ENCODE data around the gene CTF1. TPM values are rescaled to one million over a fixed set of nuclear protein-coding genes. Genes with fewer than 3 reads are reported as not detected.
A peak's percentile ranks its signal among the peaks of the same experiment; 100 is the strongest.
"Not testable (repeated sequence)": the region's sequence is repeated elsewhere in the genome, so short reads cannot be mapped to it uniquely, and the experiment has no call there.

CTF1 gene
- total RNA-seq, 6 donors from 2014 or later: 4.2 to 14.5 (median 7.1) TPM

GRCh38 chr16:30887927-30888326 lies 8.5 kb upstream of the CTF1 start:
- no peaks in the 10 kb centered on the region for H3K9me3 ChIP-seq
- ATAC-seq (ENCODE audit: low FRiP score in 2 of 2) (no peak), DNase-seq (no peak)
- H3K27ac ChIP-seq: no peak overlapping the region
- H3K4me3 ChIP-seq: no peak overlapping the region
- WGBS, 2 donors: 88 to 93% methylated on average over 9 of the region's 9 CpGs
- peaks cover 0 to 69% (median 27%) of the 10 kb centered on the region in 4 donors for H3K36me3 ChIP-seq
- no peaks in the 10 kb centered on the region for H3K27me3 ChIP-seq
- TF ChIP-seq POLR2AphosphoS5 (IDR thresholded peaks at IDR 0.05) (no peak), CTCF (IDR thresholded peaks at IDR 0.05) (no peak), EP300 (IDR thresholded peaks at IDR 0.05) (no peak), POLR2A (IDR thresholded peaks at IDR 0.05) (no peak)
- H3K4me1 ChIP-seq: peaks cover 6 to 11% (median 7%) of the 10 kb centered on the region in 4 donors

- no peak for DNase-seq
These were observed 7.4 kb upstream of the CTF1 start for GRCh38 chr16:30888856-30889499.

GRCh38 chr16:30889721-30890120 lies 6.7 kb upstream of the CTF1 start:
- Histone ChIP-seq H3K9me3 (no peaks in the 10 kb centered on the region), H3K4me1 (peaks cover 14 to 26% (median 18%) of the 10 kb centered on the region in 4 donors), H3K36me3 (peaks cover 0 to 68% (median 27%) of the 10 kb centered on the region in 4 donors), H3K4me3 (no peak overlapping the region), H3K27me3 (no peaks in the 10 kb centered on the region), H3K27ac (no peak overlapping the region)
- TF ChIP-seq EP300 (IDR thresholded peaks at IDR 0.05) (no peak), POLR2AphosphoS5 (IDR thresholded peaks at IDR 0.05) (no peak), CTCF (IDR thresholded peaks at IDR 0.05) (no peak), POLR2A (IDR thresholded peaks at IDR 0.05) (no peak)
- no peak for ATAC-seq (ENCODE audit: low FRiP score in 2 of 2)
- DNase-seq: no peak
- 89 to 95% methylated on average over 5 of the region's 5 CpGs for WGBS, 2 donors

More at GRCh38 chr16:30888856-30889499, 7.4 kb upstream of the CTF1 start:
- 91 to 92% methylated on average over 4 to 7 of the region's 8 CpGs for WGBS, 2 donors
- peaks cover 0 to 69% (median 27%) of the 10 kb centered on the region in 4 donors for H3K36me3 ChIP-seq
- H3K4me3 ChIP-seq: no peak overlapping the region
- H3K9me3 ChIP-seq: no peaks in the 10 kb centered on the region
- ATAC-seq (ENCODE audit: low FRiP score in 2 of 2): no peak
- H3K27ac ChIP-seq: no peak overlapping the region
- H3K4me1 ChIP-seq: peaks cover 12 to 19% (median 13%) of the 10 kb centered on the region in 4 donors
- TF ChIP-seq CTCF (IDR thresholded peaks at IDR 0.05) (no peak), POLR2A (IDR thresholded peaks at IDR 0.05) (no peak), EP300 (IDR thresholded peaks at IDR 0.05) (no peak), POLR2AphosphoS5 (IDR thresholded peaks at IDR 0.05) (no peak)
- H3K27me3 ChIP-seq: no peaks in the 10 kb centered on the region

- not testable (repeated sequence) for H3K27ac ChIP-seq
These were observed 5.2 kb upstream of the CTF1 start for GRCh38 chr16:30891043-30891823.

GRCh38 chr16:30892670-30893416 lies 3.6 kb upstream of the CTF1 start:
- peaks cover 0 to 38% (median 21%) of the 10 kb centered on the region in 4 donors for H3K36me3 ChIP-seq
- no peaks in the 10 kb centered on the region for H3K9me3 ChIP-seq
- WGBS, 2 donors: 62 to 77% methylated on average over 16 to 18 of the region's 20 CpGs
- ATAC-seq (ENCODE audit: low FRiP score in 2 of 2) (no peak), DNase-seq (peak in 1 of 2 donors; percentile 70)
- peak overlapping the region; percentile 95 to 99 (median 97) for H3K27ac ChIP-seq
- peaks cover 28 to 48% (median 40%) of the 10 kb centered on the region in 4 donors for H3K4me1 ChIP-seq
- no peak for TF ChIP-seq CTCF (IDR thresholded peaks at IDR 0.05)
- TF ChIP-seq EP300 (IDR thresholded peaks at IDR 0.05): no peak
- TF ChIP-seq POLR2AphosphoS5 (IDR thresholded peaks at IDR 0.05): no peak
- no peak for TF ChIP-seq POLR2A (IDR thresholded peaks at IDR 0.05)
- H3K27me3 ChIP-seq: no peaks in the 10 kb centered on the region
- peak overlapping the region in 3 of 4 donors; percentile 73 to 84 (median 74) for H3K4me3 ChIP-seq

More at GRCh38 chr16:30891043-30891823, 5.2 kb upstream of the CTF1 start:
- peaks cover 0 to 53% (median 24%) of the 10 kb centered on the region in 4 donors for H3K36me3 ChIP-seq
- H3K9me3 ChIP-seq; H3K27me3 ChIP-seq; ATAC-seq (ENCODE audit: low FRiP score in 2 of 2); H3K4me3 ChIP-seq; DNase-seq: not testable (repeated sequence)
- 94% methylated on average over 15 of the region's 15 CpGs for WGBS, 2 donors
- H3K4me1 ChIP-seq: peaks cover 28 to 37% (median 31%) of the 10 kb centered on the region in 4 donors
